Liver (tissue), 9 donors: Measurements from ENCODE around the gene ERC1. TPM values are rescaled to one million over a fixed set of nuclear protein-coding genes. Genes with fewer than 3 reads are reported as not detected.

ENCODE experiments used
- DNase-seq: peaks from one replicate; pipeline ENCODE4 v3.0.0-alpha.2; 2017; ENCODE audit warnings: low spot score
- H3K27ac ChIP-seq, 2 donors: one replicate each; pipeline ENCODE4 v1.7.0; 2013; ENCODE audit warnings: inconsistent platforms in 2 of 2, low read length in 2 of 2, control low read depth in 1 of 2, low read depth in 1 of 2, mild to moderate bottlenecking in 1 of 2
- H3K27me3 ChIP-seq, 4 donors: one replicate each; pipeline versions ENCODE4 v1.6.1 to v1.7.0; 2013; ENCODE audit warnings: low read length in 3 of 4, inconsistent platforms in 1 of 4, mild to moderate bottlenecking in 1 of 4, moderate library complexity in 1 of 4; ENCODE audit not compliant: control insufficient read depth in 4 of 4, insufficient read depth in 4 of 4
- H3K36me3 ChIP-seq, 4 donors: one replicate each; pipeline versions ENCODE4 v1.6.1 to v1.7.0; 2013; ENCODE audit warnings: low read length in 3 of 4, mild to moderate bottlenecking in 3 of 4, low read depth in 1 of 4, moderate library complexity in 1 of 4; ENCODE audit not compliant: control insufficient read depth in 4 of 4, insufficient read depth in 3 of 4
- H3K4me1 ChIP-seq, 4 donors: one replicate each; pipeline versions ENCODE4 v1.6.1 to v1.7.0; 2013; ENCODE audit warnings: low read length in 3 of 4, mild to moderate bottlenecking in 3 of 4, moderate library complexity in 1 of 4; ENCODE audit not compliant: control insufficient read depth in 4 of 4, insufficient read depth in 4 of 4
- H3K4me3 ChIP-seq, 3 donors: one replicate each; pipeline versions ENCODE4 v1.6.1 to v1.7.0; 2013; ENCODE audit warnings: low read length in 3 of 3, control low read depth in 1 of 3, low read depth in 1 of 3, mild to moderate bottlenecking in 1 of 3
- H3K9ac ChIP-seq, 2 donors: one replicate each; pipeline ENCODE4 v1.7.0; 2013; ENCODE audit warnings: low read length in 2 of 2, mild to moderate bottlenecking in 2 of 2, moderate library complexity in 2 of 2, control low read depth in 1 of 2, low read depth in 1 of 2
- H3K9me3 ChIP-seq, 4 donors: one replicate each; pipeline versions ENCODE4 v1.6.1 to v1.7.0; 2013; ENCODE audit warnings: low read length in 3 of 4; ENCODE audit not compliant: control insufficient read depth in 4 of 4
- EGR1 ChIP-seq, 2 donors: IDR thresholded peaks; 2 replicates each; pipeline ENCODE4 v1.6.1; 2016 to 2018; ENCODE audit warnings: antibody characterized with exemption in 2 of 2, low read depth in 2 of 2
- FOXA1 ChIP-seq: IDR thresholded peaks from 2 replicates; pipeline ENCODE4 v1.6.1; 2016; ENCODE audit warnings: antibody characterized with exemption
- FOXA2 ChIP-seq: IDR thresholded peaks from 2 replicates; pipeline ENCODE4 v1.6.1; 2016; ENCODE audit warnings: antibody characterized with exemption
- GABPA ChIP-seq, 2 donors: IDR thresholded peaks in 1 of 2; conservative IDR thresholded peaks in 1 of 2; 2 replicates each; pipeline ENCODE4 v1.6.1; 2016; ENCODE audit warnings: antibody characterized with exemption in 2 of 2, mild to moderate bottlenecking in 1 of 2, moderate library complexity in 1 of 2
- JUND ChIP-seq, 2 donors: IDR thresholded peaks; 2 replicates each; pipeline ENCODE4 v1.6.1; 2016; ENCODE audit warnings: antibody characterized with exemption in 2 of 2
- NR2F2 ChIP-seq: IDR thresholded peaks from 2 replicates; pipeline ENCODE4 v1.6.1; 2016; ENCODE audit warnings: antibody characterized with exemption
- RAD21 ChIP-seq, 2 donors: IDR thresholded peaks; 2 replicates each; pipeline ENCODE4 v1.6.1; 2016; ENCODE audit warnings: antibody characterized with exemption in 2 of 2, mild to moderate bottlenecking in 2 of 2
- RXRA ChIP-seq, 2 donors: IDR thresholded peaks; 2 replicates each; pipeline ENCODE4 v1.6.1; 2017 to 2018; ENCODE audit warnings: antibody characterized with exemption in 2 of 2, mild to moderate bottlenecking in 1 of 2
- SP1 ChIP-seq: IDR thresholded peaks from 2 replicates; pipeline ENCODE4 v1.6.1; 2018; ENCODE audit warnings: antibody characterized with exemption, mild to moderate bottlenecking
- TAF1 ChIP-seq: conservative IDR thresholded peaks from 2 replicates; pipeline ENCODE4 v1.6.1; 2016; ENCODE audit warnings: antibody characterized with exemption, mild to moderate bottlenecking
- YY1 ChIP-seq: IDR thresholded peaks from 2 replicates; pipeline ENCODE4 v1.6.1; 2016; ENCODE audit warnings: antibody characterized with exemption, mild to moderate bottlenecking
- WGBS: extraction: QIAGEN DNeasy Blood & Tissue Kit; methylation state at CpG from one replicate; pipeline ENCODE4 v1.1.7; 2013; 5-methylcytosine and 5-hydroxymethylcytosine counted together
- polyA plus RNA-seq, 2 donors: library from polyadenylated mRNA; stranded (reverse) in 1 of 2; unstranded in 1 of 2; fragments of 200-250 nt in 1 of 2; fragments of >200 nt in 1 of 2; fragmentation: Nextera tagmentation in 1 of 2; extraction: Ambion mirVana in 1 of 2; gene quantifications; one replicate each; pipeline versions ENCODE4 v1.2.1 to v1.2.3, GENCODE V29; 2013 to 2015
- total RNA-seq, 2 donors: library from RNA; depleted of rRNA; stranded (reverse); fragments of >200 nt; gene quantifications; one replicate each; pipeline ENCODE4 v1.2.3, GENCODE V29; 2014
- TF ChIP-seq, protein P1 (sequence below): IDR thresholded peaks from 2 replicates; pipeline ENCODE4 v1.6.1; 2016; ENCODE audit warnings: antibody characterized with exemption, mild to moderate bottlenecking
- TF ChIP-seq, protein P2 (sequence below): IDR thresholded peaks from 2 replicates; pipeline ENCODE4 v1.6.1; 2016; ENCODE audit warnings: antibody characterized with exemption
- TF ChIP-seq, protein P3 (sequence below): fragments of 150-350 bp; IDR thresholded peaks from 2 replicates; pipeline ENCODE4 v1.5.1; 2017; ENCODE audit warnings: improper control_type of control experiment, low read depth, low read length; ENCODE audit not compliant: missing input control
- TF ChIP-seq, protein P4 (sequence below): IDR thresholded peaks from 2 replicates; pipeline ENCODE4 v1.6.1; 2016; ENCODE audit warnings: antibody characterized with exemption
- donor health status: healthy.
- donor health status: healthy.
- donor health status: healthy.
- donor health status: healthy.
- donor health status: healthy.

ERC1 gene
- total and polyA plus RNA-seq, 4 donors = 6.2 to 50.2 (median 10.3) TPM

DNA sequence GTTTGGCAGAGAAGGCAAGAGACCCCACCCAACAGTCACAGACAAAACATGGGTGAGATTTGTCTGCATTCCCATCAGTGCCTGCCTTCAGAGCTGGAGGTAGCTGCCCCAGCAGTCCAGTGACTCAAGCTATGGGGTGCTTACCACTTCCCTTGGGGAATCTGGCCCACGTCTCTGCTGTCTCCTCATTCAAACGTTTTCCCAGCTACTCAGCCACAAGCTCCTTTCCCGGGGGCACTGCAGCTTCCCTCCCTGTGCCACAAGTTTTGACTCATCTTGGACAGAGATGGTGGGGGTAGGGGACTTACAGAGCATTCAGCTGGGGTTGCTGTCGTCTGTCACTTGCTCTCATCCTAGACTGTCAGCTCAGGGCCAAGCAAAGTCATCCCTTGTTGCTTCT, 536.8 kb downstream of the ERC1 start (continued):
- TF ChIP-seq, protein P1, sequence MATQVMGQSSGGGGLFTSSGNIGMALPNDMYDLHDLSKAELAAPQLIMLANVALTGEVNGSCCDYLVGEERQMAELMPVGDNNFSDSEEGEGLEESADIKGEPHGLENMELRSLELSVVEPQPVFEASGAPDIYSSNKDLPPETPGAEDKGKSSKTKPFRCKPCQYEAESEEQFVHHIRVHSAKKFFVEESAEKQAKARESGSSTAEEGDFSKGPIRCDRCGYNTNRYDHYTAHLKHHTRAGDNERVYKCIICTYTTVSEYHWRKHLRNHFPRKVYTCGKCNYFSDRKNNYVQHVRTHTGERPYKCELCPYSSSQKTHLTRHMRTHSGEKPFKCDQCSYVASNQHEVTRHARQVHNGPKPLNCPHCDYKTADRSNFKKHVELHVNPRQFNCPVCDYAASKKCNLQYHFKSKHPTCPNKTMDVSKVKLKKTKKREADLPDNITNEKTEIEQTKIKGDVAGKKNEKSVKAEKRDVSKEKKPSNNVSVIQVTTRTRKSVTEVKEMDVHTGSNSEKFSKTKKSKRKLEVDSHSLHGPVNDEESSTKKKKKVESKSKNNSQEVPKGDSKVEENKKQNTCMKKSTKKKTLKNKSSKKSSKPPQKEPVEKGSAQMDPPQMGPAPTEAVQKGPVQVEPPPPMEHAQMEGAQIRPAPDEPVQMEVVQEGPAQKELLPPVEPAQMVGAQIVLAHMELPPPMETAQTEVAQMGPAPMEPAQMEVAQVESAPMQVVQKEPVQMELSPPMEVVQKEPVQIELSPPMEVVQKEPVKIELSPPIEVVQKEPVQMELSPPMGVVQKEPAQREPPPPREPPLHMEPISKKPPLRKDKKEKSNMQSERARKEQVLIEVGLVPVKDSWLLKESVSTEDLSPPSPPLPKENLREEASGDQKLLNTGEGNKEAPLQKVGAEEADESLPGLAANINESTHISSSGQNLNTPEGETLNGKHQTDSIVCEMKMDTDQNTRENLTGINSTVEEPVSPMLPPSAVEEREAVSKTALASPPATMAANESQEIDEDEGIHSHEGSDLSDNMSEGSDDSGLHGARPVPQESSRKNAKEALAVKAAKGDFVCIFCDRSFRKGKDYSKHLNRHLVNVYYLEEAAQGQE = no peak
- TF ChIP-seq FOXA1 (no peak), GABPA (IDR thresholded peaks at IDR 0.05 in 1 of 2, conservative IDR thresholded peaks at IDR 0.05 in 1 of 2) (no peak), RXRA (IDR thresholded peaks at IDR 0.05) (no peak), NR2F2 (no peak)
- TF ChIP-seq, protein P2, sequence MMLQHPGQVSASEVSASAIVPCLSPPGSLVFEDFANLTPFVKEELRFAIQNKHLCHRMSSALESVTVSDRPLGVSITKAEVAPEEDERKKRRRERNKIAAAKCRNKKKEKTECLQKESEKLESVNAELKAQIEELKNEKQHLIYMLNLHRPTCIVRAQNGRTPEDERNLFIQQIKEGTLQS = no peak

DNA sequence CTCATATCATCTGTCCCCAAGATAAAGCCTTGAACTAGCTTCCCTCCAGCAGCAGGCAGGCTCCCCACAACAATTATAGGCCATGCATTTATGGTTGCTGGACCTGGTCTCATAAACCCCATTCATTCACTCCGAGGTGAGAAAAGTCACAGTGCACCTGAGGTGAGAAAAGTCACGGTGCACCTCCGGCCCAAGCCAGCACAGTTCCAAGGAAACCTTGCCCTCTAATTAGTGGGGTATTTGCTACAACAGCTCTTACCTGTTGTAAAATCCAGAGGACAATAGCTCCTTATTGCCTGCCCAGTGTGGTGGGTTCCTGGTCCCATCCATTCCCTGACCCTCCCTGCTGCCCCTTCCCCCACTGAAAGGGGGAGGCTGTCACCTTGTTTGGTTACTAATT, 537.8 kb downstream of the ERC1 start:
- no peaks in the 10 kb centered on the region for H3K9me3 ChIP-seq
- no peak for DNase-seq
- H3K27me3 ChIP-seq = peaks cover 0 to 8% (median 0%) of the 10 kb centered on the region in 4 donors
- TF ChIP-seq, protein P1 = no peak
- no peak for TF ChIP-seq NR2F2
- TF ChIP-seq EGR1 (IDR thresholded peaks at IDR 0.05; ENCODE audit: low read depth in 2 of 2) = no peak
- TF ChIP-seq FOXA2 = no peak
- TF ChIP-seq, protein P3, sequence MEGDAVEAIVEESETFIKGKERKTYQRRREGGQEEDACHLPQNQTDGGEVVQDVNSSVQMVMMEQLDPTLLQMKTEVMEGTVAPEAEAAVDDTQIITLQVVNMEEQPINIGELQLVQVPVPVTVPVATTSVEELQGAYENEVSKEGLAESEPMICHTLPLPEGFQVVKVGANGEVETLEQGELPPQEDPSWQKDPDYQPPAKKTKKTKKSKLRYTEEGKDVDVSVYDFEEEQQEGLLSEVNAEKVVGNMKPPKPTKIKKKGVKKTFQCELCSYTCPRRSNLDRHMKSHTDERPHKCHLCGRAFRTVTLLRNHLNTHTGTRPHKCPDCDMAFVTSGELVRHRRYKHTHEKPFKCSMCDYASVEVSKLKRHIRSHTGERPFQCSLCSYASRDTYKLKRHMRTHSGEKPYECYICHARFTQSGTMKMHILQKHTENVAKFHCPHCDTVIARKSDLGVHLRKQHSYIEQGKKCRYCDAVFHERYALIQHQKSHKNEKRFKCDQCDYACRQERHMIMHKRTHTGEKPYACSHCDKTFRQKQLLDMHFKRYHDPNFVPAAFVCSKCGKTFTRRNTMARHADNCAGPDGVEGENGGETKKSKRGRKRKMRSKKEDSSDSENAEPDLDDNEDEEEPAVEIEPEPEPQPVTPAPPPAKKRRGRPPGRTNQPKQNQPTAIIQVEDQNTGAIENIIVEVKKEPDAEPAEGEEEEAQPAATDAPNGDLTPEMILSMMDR = no peak
- no peak for TF ChIP-seq RAD21 (IDR thresholded peaks at IDR 0.05)
- TF ChIP-seq RXRA (IDR thresholded peaks at IDR 0.05) = no peak
- no peak for TF ChIP-seq FOXA1
- TF ChIP-seq JUND (IDR thresholded peaks at IDR 0.05) = no peak
- TF ChIP-seq, protein P4, sequence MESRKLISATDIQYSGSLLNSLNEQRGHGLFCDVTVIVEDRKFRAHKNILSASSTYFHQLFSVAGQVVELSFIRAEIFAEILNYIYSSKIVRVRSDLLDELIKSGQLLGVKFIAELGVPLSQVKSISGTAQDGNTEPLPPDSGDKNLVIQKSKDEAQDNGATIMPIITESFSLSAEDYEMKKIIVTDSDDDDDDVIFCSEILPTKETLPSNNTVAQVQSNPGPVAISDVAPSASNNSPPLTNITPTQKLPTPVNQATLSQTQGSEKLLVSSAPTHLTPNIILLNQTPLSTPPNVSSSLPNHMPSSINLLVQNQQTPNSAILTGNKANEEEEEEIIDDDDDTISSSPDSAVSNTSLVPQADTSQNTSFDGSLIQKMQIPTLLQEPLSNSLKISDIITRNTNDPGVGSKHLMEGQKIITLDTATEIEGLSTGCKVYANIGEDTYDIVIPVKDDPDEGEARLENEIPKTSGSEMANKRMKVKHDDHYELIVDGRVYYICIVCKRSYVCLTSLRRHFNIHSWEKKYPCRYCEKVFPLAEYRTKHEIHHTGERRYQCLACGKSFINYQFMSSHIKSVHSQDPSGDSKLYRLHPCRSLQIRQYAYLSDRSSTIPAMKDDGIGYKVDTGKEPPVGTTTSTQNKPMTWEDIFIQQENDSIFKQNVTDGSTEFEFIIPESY = no peak
- TF ChIP-seq SP1 = no peak
- TF ChIP-seq, protein P2 = no peak
- TF ChIP-seq YY1 = no peak
- TF ChIP-seq GABPA (IDR thresholded peaks at IDR 0.05 in 1 of 2, conservative IDR thresholded peaks at IDR 0.05 in 1 of 2) = no peak
- no peak for TF ChIP-seq TAF1
- WGBS = 87% methylated on average over 3 of the region's 3 CpGs
- H3K4me3 ChIP-seq = no peak overlapping the region
- peaks cover 0 to 12% (median 7%) of the 10 kb centered on the region in 4 donors for H3K4me1 ChIP-seq
- H3K9ac ChIP-seq = no peak overlapping the region
- no peak overlapping the region for H3K27ac ChIP-seq
- no peaks in the 10 kb centered on the region for H3K36me3 ChIP-seq
